Stimulated activated CD8-positive, alpha-beta memory T cell treated with anti-CD3 and anti-CD28 coated beads, Interleukin-15, amount 100 ng/mL, for 4 hours (primary cell): ENCODE data around the gene DCAF6.
"Not testable (repeated sequence)": the region's sequence is repeated elsewhere in the genome, so short reads cannot be mapped to it uniquely, and the experiment has no call there.

Experiments
- DNase-seq, 2 donors: peaks; one replicate each; pipeline ENCODE4 v3.0.0-alpha.2; 2020; ENCODE audit warnings: low read depth in 2 of 2

The DCAF6 gene

DNA sequence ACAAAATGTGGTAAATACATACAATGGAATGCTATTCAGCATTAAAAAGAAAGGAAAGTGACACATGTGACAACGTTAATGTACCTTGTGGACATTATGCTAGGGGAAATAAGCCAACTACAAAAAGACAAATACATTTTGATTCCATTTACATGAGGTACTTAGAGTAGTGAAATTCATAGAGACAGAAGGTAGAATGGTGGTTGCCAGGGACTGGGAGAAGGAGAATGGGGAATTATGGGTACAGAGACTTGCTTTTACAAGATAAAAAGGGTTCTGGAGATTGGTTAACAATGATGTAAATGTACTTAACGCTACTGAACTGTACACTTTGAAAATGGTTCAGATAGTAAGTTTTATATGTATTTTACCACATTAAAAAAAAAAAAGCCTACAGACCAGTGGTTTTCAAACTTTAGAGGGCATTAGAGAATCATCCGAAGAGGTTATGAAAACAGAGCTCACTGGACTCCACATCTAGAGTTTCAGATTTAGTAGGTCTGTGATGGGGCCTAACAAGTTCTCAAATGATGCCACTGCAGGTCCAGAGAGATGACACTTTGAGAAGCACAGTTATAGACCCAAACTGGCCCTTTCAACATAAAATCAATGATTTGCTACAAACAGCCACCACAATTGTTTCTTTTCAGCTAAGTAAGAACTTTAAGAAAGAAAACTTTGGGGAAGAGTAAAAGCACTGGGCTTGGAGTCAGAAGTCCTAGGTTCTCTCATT is 13.0 kb upstream of the DCAF6 start:
- no peak for DNase-seq

DNA sequence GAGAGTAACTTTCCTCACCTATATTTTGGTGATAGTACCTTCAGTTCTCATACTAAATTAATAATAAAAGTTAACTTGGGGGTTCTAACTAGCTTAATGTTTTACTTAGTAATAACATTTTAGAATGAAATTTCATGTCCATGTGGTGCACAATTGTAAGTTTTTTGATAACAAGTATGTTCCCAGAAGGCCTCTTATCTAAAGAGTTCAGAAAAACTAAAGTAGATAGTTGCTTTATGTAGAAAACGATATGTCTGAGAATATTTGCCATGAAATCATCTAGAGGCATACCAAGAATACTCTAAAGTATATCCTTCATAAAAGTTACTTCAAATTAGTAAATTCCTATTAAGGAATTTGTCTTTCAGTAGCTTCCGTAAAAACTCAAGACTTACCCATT is 12.4 kb upstream of the DCAF6 start:
- no peak for DNase-seq

DNA sequence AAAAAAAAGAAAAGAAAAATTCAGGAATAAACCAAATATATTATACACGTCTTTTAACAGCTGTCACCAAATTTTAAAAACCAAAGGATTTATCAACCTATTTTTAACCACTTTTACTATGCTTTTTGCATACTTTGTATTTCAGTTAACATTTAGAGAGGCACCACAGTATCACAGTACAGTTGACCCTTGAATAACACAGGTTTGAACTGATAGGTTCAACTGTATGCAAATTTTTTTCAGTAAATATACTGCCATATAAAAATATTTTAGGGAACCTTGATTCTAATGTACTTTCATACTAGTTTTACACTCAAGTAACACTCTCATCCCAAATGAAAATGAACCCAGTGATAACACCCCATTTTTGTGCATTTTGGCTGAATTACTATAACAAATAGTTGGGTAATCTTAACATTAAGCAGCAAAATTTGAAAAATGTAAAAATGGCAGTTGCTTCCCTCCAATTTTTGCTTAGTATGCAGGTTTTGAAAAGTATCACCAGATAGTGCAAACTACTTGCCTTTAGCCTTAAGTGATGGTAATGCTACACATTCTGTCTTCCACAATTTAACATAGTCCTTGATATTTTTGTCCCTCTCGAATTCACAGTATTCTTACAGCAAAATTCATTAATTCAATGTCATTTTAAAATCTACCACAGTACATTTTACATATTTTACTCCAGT is 11.8 kb upstream of the DCAF6 start:
- DNase-seq, result no peak

DNA sequence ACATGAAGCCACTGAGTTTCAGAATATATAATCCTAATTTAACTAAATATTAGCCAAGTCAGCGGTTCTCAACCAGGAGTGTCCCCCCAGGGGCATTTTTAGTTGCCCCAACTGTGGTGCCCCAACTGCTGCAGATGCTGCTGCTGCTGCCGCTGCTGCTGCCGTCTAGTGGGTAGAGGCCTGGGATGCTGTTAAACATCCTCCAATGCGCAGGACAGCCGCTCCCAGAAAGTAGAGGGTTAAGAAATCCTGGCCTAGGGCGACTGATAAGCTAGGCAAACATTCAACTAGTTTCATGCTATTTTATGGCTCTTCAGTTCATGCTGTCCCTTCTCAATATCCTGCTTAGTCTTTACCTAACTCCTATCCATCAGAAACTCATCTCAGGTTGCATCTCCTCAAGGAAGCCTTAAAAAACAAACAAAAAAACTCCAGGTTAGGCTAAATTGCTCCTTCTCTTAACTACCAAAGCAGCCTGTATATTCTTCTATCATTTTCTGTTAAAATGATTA is 9.9 kb upstream of the DCAF6 start:
- no peak for DNase-seq

DNA sequence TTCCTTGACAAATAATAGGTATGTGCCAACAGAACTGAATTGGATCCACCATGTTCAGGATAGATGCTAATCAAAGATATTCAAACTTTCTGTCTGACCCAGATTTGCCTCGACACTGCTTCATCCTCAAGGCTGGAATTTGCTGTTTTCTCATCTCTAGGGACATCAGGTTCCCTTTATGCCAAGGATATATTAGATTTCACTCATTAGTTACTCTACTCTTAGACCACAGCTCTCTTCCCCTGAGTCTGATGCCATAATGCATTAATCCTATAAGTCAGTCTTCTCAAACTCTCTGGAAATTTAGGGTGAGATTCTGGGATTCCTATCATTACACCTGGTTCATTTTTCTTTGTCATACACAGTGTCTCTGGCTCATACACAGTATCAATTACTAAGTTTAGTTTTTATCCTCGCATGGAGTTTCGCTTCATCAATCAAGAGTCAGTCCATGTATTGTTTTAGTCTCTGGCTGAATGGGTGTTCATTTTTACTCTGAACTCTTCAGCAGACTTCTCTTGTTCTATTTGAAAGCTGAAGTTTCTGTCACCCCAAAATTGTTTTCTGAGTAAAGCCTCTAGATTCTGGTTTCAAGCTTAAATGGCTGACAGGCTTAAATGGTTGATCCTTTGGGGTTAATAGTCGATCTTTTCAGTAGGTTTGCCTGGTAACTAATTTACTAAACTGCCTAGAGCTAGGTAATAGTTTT is 9.3 kb upstream of the DCAF6 start:
- no peak for DNase-seq

DNA sequence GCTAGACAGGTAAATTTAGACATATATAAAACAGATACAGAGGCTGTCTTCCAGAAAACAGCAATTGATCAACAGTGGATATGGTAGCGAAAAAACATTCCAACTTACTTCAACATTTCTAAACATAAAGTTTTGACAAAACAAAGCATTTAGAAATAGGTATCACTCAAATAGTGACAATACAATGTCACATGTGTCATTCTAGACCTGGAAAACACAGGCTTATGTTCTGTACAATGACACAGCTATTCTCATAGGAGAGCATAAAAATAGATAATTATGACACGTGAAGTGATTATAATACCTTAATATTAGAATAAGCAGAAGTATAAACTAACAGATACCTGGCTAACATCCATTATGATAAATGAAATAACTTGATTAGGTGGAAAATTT is 8.0 kb upstream of the DCAF6 start:
- no peak for DNase-seq

DNA sequence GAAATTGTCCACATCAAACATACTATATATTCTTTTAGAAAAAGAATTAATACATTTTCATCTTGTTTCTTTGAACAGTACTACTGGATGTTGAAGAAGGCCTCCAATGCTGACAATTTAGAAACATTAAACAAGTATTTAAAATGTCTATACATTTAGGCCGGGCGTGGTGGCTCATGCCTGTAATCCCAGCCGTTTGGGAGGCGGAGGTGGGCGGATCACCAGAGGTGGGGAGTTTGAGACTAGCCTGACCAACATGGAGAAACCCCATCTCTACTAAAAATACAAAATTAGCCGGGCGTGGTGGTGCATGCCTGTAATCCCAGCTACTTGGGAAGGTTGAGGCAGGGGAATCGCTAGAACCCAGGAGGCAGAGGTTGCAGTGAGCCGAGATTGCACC is 7.6 kb upstream of the DCAF6 start:
- DNase-seq, result not testable (repeated sequence)

DNA sequence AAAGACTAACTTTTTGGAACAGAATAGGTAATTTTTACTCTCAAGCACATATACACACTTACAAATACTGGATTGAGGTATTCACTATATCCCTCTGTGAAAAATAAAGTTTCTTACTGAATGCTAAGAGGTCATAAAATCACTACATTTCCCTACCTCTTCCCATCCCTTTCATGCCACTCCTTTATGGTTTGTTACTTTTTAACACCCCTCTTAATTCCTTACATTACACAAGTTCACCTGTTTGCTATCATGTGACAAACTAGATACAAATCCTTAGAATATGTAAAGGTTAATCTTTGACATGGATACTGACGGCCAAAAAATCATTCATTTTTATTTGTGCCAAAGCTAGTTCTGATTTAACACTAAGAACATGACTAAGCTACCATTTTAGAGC is 6.8 kb upstream of the DCAF6 start:
- no peak for DNase-seq

DNA sequence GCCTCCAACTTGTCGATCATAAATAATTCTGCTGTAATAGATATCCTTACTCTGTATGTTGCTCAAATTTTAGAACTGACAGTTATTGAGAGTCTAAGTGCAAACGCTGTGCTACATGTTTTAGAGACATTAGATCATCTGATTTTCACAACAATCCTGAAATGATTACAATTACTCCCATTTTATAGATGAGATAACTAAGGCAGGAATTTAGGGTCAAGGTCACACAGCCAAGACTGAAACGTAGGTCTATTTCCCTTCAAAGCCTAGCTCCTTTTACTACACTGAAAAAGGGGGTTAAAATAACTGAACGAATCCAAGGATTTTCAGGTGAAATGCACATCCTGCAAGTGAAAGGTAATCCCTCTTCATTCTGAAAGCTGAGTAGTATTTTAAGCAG is 2.7 kb upstream of the DCAF6 start:
- no peak for DNase-seq

DNA sequence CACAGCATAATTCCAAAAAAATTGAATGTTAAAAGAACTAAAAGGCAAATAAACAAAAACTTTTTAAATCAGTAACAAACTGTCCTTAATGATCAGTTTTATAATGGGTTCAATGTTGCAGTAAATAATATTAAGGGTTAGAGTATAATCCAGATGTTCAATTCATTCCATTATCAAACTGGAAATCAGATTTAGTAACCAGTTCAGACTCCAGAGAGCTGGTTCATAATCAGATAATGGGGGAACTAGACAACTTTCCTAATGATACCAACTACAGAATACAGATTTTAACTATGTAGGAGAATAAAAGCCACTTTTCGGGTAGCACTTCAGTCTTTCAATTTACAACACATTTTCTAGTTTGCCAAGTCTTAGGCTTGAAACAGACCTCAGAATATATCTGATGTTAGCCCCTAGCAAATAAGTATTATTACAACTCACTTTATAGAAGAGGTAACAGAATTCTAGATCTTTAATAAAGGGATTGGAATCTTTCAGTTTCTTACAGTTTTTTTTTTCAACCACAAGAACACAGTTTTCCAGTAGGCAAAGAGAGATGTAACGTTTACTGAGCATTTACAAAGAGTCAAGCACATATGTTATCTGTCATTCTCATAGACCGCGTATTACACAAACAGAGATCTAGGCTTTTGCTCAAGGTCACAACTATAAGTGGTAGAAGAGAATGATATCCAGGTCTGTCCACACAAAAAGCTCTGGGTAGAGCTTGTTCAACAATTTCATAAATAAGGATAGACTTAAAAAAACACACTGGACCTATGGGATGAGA is 1.9 kb upstream of the DCAF6 start:
- no peak for DNase-seq

DNA sequence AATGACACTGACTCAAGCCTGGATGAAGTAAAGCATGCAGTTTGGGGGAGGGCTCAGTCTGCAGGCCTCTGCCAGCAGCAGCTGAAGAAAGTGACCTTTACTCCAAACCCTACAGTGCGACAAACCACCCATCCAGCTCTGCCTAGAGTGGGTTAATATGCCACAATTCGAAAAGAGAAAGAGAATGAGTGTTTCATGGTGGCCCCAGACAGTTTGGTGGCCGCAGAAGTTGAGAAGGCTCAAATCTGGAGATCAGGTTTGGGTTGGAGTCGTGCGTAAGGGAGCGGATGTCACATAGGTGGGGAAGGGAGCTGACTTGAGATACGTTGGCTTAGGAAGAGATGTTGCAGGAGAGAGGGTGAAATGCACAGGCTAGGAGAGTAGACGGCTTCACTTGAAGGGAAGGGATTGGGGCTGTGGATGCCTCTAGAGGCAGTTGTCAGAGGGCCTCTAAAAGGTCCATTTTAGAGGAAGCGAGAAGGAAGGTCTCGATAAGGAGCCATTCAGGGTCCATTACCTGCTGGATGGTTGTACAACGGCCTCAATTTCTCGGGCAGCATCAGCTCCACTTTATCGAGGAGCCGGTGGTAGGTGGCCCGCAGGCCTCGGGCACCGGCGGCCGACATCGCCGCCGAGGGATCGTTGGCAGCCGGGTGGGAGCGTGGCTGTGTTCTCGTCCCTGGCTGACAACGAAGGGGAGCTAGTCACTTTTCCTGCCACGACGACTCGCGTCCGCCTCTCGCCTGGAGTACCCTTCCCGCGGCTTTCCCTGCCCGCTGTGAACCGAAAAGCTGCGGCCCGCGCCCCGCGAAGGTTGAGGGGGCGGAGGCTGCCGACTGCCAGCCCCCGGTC is 1.0 kb upstream of the DCAF6 start:
- DNase-seq, result no peak

DNA sequence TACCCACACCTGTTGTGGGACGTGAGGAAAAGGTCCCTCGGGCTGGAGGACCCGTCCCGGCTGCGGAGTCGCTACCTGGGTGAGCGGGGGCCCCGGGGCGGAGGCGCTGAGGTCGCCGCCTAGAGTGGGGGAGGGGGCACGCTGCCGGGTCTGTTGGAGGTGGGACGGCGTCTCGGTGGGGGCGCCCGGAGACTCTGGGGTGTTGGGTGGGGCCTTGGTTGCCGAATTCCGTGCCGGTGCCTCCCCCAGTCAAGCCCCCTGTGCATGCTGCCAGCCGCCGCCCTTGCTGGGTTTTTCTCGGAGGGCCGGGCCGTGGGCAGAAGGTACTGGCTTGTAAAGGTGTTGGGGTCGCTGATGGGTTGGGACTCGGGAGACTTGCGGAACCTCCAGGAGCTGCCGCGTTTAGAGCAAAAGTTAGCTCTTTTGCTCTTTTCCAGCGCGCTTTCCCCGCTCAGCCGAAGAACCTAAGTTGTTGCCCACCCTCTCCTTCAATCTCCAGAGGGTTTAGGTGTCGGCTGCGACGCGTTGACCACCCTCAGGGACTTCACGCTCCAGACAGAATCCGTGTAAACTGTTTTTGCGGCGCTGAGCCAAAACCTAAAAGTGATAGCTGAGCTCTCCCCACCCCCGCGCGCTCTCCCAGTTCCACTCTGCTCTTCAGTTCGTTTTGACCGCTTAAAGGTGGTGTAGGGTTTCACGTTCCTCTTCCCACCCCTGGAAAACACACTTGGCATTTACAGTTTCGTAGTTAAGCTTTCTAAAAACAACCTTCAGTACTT is 636 bp downstream of the DCAF6 start, which contains the start of gene MPC2:
Gene MPC2 (minus strand): TSS at position 143 of the 779 bp plus-strand sequence. CDS start 1,231 bp downstream, outside the sequence.
- peak; percentile 35 to 39 for DNase-seq

DNA sequence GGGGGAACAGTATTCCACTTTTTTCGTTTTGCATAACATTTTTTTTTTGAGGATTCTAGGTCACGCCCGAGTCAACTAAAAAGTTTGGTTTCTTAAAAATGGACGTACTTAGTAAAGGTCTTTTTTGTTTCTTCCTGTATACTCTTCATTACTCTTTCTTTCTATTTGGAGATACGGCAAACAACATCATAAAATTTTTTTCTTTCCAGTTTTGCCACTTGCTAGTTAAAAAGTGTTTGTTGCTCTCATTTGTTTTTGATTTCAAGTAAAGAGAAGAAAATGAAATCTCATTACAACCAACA is 1.2 kb downstream of the DCAF6 start:
- DNase-seq, result no peak

DNA sequence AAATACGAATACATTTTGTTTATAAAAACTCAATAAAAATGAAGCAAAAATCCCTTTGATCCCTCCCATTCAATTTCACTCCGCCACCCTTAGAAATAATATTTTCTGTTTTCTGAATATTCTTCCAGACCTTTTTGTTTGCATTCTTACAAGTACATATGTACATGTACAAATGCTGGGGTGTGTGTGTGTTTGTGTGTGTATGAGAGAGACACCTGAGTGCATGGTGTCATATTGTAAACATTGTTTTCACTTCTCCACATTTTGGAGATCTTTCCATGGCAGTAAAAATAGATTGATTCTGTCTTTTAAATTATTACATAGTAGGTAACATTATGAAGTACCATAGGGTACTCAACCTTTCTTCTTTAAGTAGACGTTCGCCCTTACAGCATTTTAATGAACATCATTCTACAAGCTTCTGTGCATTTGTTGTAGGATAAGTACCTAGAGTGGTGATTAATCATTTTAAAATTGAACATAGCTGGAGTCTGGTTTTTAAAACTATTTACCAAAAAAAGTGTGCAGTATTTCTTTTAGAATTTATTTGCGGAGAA is 1.7 kb downstream of the DCAF6 start:
- DNase-seq, result no peak

DNA sequence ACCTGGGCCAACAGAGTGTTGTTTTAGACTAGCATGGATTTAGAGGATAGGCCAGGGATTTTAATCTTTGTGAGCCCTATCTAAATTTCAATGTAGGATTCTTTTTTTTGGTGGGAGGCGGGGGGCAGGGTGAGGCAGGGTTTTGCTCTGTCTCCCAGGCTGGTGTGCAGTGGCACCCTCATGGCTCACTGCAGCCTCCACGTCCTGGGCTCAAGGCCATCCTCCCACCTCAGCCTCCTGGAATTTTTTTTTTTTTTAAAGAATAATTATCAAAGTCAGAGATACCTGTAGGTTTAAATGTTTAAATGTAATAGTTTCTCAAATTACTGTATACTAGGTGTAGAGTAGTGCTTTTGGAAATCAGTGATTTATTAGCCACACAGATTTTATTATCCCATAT is 3.8 kb downstream of the DCAF6 start:
- DNase-seq, result no peak

DNA sequence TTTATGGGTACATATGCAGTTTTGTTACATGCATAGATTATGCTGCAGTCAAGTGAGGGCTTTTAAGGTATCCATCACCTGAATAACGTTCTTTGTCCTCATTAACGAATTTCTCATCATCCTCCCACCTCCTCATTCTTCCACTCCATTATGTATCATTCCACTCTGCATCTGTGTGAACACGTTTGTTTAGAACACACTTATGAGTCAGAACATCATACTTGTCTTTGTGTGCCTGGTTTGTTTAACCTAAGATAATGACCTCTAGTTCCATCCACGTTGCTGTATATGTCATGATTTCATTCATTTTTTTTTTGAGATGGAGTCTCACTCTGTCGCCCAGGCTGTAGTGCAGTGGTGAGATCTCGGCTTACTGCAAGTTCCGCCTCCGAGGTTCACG is 7.1 kb downstream of the DCAF6 start:
- DNase-seq, result no peak

DNA sequence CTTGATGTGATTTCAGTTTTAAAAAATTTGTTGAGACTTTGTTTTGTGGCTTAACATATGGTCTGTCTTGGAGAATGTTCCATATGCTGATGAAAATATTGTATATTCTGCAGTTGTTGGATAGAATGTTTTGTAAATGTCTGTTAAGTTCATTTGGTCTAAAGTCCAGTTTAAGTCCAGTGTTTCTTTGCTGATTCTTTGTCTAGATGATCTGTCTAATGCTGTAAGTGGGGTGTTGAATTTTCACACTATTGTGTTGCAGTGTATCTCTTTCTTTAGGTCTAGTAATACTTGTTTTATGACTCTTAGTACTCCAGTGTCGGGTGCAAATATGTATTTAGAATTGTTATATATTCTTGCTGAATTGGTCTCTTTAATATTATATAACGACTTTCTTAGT is 11.2 kb downstream of the DCAF6 start:
- DNase-seq, result no peak

DNA sequence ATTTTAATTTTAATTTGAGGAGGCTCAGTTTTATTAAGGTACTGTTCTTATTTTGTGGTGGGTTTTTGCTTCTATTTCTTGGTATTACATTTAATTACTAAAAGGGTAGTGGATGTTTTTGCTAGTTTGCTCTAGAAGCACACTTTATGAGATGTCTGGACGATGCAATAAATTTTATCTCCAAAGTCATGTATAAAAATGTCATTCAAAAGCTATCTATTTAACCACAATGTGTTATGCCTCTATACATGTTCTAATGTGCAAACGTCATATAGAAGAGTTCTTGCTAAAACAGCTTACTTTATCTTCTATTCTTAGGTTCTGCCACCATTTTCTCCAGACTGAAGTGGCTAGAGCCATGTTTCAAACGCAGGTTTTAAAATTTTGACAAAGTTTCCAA is 13.3 kb downstream of the DCAF6 start:
- DNase-seq, result no peak

DNA sequence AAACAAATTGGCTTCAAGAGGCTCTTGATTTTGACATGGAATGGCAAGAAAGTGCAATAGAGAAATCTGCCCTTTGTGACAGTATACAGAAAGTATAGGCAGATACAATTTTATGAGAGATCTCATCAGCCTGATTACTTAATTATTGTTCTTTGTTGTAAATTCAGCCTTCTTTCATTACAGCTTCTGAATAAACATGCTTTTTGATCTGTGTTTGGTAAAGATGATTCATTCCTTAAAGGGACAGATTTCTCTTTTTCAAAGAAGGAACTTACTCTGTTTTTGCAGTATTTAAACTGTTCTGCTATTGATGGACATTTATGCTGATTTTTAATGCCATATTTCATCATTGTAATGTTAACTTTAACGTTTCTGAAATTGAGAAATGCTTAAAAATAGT is 14.1 kb downstream of the DCAF6 start:
- DNase-seq, result no peak

DNA sequence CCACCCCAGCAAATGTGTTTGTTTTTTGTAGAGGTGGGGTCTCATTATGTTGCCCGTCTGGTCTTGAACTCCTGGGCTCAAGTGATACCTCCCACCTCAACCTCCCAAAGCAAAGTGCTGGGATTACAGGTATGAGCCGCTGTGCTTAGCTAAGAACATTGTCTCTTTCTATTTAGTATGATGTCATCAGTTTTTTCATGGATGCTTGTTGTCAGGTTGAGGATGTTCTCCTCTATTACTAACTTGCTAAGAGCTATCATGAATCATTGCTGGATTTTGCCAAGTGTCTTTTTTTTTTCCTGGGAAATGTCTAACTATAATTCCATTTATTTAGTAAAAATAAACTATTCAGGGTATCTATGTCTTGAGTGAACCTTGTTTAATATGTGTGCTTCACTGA is 19.4 kb downstream of the DCAF6 start:
- DNase-seq, result no peak
